ENCODE data around the gene RAB6B.

DNA sequence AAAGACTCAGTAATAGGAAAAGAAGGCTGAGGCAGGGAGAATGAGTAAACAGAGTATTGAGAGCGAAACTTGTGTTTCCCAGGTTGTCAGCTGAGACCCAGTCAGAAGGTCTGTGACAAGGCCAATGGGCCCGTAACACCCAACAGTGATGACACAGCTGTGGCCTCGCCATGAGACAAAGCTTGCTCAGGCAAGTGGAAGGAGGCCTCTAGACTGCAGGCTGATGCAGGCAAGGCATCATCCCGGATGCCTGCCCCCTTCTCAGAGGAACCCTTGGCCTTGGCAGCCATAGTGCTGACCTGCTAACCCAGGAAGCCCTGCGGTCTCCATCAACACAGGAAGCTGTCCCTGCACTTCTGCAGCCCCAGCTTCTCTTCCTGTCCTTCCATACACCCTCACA is 15.4 kb downstream of the RAB6B start:
- TF ChIP-seq CTCF (IDR thresholded peaks at IDR 0.05; ENCODE audit: low read depth, low read length) (no peak), EZH2phosphoT487 (IDR thresholded peaks at IDR 0.05; ENCODE audit: low read depth) (no peak)

All from OCI-LY3 (cell line).